ENCODE results near the gene TMSB10.

DNA sequence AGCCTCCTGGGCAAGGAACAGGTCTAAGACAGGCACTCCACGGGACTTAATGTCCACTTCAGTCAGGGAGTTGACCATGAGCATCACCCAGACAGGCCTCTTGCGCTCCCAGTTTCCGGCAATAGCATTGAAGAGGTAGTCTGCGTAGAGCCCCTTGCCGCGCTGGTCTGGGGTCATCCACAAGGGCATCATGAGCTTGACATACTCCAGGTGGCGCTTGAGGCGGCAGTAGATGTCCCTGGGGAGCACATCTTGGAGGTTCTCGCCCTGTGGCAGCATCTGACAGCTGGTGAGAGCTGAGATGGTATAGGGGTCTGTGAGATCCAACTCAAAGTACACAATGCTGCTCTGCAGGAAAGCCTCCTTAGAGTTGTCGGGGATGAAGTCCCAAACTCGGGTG, 35.1 kb upstream of the TMSB10 start:
- TF ChIP-seq, protein P1, sequence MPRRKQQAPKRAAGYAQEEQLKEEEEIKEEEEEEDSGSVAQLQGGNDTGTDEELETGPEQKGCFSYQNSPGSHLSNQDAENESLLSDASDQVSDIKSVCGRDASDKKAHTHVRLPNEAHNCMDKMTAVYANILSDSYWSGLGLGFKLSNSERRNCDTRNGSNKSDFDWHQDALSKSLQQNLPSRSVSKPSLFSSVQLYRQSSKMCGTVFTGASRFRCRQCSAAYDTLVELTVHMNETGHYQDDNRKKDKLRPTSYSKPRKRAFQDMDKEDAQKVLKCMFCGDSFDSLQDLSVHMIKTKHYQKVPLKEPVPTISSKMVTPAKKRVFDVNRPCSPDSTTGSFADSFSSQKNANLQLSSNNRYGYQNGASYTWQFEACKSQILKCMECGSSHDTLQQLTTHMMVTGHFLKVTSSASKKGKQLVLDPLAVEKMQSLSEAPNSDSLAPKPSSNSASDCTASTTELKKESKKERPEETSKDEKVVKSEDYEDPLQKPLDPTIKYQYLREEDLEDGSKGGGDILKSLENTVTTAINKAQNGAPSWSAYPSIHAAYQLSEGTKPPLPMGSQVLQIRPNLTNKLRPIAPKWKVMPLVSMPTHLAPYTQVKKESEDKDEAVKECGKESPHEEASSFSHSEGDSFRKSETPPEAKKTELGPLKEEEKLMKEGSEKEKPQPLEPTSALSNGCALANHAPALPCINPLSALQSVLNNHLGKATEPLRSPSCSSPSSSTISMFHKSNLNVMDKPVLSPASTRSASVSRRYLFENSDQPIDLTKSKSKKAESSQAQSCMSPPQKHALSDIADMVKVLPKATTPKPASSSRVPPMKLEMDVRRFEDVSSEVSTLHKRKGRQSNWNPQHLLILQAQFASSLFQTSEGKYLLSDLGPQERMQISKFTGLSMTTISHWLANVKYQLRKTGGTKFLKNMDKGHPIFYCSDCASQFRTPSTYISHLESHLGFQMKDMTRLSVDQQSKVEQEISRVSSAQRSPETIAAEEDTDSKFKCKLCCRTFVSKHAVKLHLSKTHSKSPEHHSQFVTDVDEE (CRISPR knock-in tag; IDR thresholded peaks at IDR 0.05): no peak
- no peak for TF ChIP-seq ZFP3 (CRISPR knock-in tag; IDR thresholded peaks at IDR 0.05)
- TF ChIP-seq, protein P2, sequence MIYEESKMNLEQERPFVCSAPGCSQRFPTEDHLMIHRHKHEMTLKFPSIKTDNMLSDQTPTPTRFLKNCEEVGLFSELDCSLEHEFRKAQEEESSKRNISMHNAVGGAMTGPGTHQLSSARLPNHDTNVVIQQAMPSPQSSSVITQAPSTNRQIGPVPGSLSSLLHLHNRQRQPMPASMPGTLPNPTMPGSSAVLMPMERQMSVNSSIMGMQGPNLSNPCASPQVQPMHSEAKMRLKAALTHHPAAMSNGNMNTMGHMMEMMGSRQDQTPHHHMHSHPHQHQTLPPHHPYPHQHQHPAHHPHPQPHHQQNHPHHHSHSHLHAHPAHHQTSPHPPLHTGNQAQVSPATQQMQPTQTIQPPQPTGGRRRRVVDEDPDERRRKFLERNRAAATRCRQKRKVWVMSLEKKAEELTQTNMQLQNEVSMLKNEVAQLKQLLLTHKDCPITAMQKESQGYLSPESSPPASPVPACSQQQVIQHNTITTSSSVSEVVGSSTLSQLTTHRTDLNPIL (CRISPR knock-in tag; IDR thresholded peaks at IDR 0.05; ENCODE audit: low read depth): no peak

Data from SK-N-SH treated with all-trans-retinoic acid at 6 μM for 48 hours (cell line).